H1 (cell line): Measurements from ENCODE around the gene SIGLEC12. TPM values are rescaled to one million over a fixed set of nuclear protein-coding genes. Genes with fewer than 3 reads are reported as not detected.

Experiments used
- CTCF ChIA-PET: fragments of 300-600 bp; sonication (Branson Sonifier 250); formaldehyde crosslinking; loops from one replicate; lab custom pipeline; 2021; ENCODE audit not compliant: partially characterized antibody; lab: Charles Lee
- POLR2A ChIA-PET: fragments of 300-600 bp; sonication (Branson Sonifier 250); formaldehyde crosslinking; loops from one replicate; lab custom pipeline; 2021; ENCODE audit warnings: inconsistent platforms; ENCODE audit not compliant: partially characterized antibody; lab: Charles Lee
- DNase-seq, 2 experiments: peaks; one replicate each; pipeline versions ENCODE4 v3.0.0 to v3.0.0-alpha.2; 2010 to 2022; ENCODE audit warnings: low spot score in 2 of 2, low read depth in 1 of 2, mixed read lengths in 1 of 2
- FAIRE-seq: peaks from 2 replicates; lab custom pipeline; 2011; peaks lifted over from hg19 to GRCh38; lab: Jason Lieb, UNC
- H2AFZ ChIP-seq: 2 replicates; pipeline ENCODE4 v1.8.1; 2012; ENCODE audit warnings: low read length, inconsistent platforms
- H2AK5ac ChIP-seq: 2 replicates; pipeline ENCODE4 v1.6.1; 2013; ENCODE audit warnings: low read depth, low read length
- H2BK120ac ChIP-seq: replicated peaks from 2 replicates; pipeline ENCODE3; 2013; ENCODE audit warnings: low read depth, low read length, inconsistent platforms
- H2BK12ac ChIP-seq: 2 replicates; pipeline ENCODE4 v1.6.1; 2013; ENCODE audit warnings: low read depth, low read length
- H2BK15ac ChIP-seq: 2 replicates; pipeline ENCODE4 v1.6.1; 2013; ENCODE audit warnings: low read length
- H2BK20ac ChIP-seq: 2 replicates; pipeline ENCODE4 v1.6.1; 2013; ENCODE audit warnings: low read length
- H2BK5ac ChIP-seq: 2 replicates; pipeline ENCODE4 v1.6.1; 2013; ENCODE audit warnings: low read depth, low read length
- H3K14ac ChIP-seq: 2 replicates; pipeline ENCODE4 v1.6.1; 2013; ENCODE audit warnings: inconsistent platforms; ENCODE audit not compliant: insufficient read length
- H3K18ac ChIP-seq: 2 replicates; pipeline ENCODE4 v1.6.1; 2013; ENCODE audit warnings: low read length; ENCODE audit errors: extremely low read depth
- H3K23ac ChIP-seq: 2 replicates; pipeline ENCODE4 v1.6.1; 2013; ENCODE audit warnings: inconsistent platforms; ENCODE audit not compliant: insufficient read length
- H3K23me2 ChIP-seq: 2 replicates; pipeline ENCODE4 v1.6.1; 2013; ENCODE audit warnings: low read depth, low read length
- H3K27ac ChIP-seq: 2 replicates; pipeline ENCODE4 v1.6.1; 2011; ENCODE audit warnings: low read depth, low read length, inconsistent platforms
- H3K27me3 ChIP-seq, 4 experiments: replicated peaks in 1 of 4; 1 replicate in 1 of 4; 2 replicates in 3 of 4; pipeline versions ENCODE4 v1.6.1 to v1.8.1; 2011 to 2013; ENCODE audit warnings: low read length in 3 of 4, mild to moderate bottlenecking in 3 of 4, inconsistent platforms in 2 of 4, mixed read lengths in 2 of 4, moderate library complexity in 1 of 4; ENCODE audit not compliant: control insufficient read depth in 3 of 4, insufficient read depth in 3 of 4; ENCODE audit errors: extremely low read depth in 1 of 4
- H3K36me3 ChIP-seq, 4 experiments: 2 replicates each; pipeline versions ENCODE4 v1.6.1 to v1.8.1; 2011 to 2013; ENCODE audit warnings: mild to moderate bottlenecking in 4 of 4, low read length in 3 of 4, moderate library complexity in 2 of 4, control low read depth in 1 of 4, inconsistent platforms in 1 of 4; ENCODE audit not compliant: insufficient read depth in 4 of 4, control insufficient read depth in 2 of 4
- H3K4ac ChIP-seq: replicated peaks from 2 replicates; pipeline ENCODE3; 2013; ENCODE audit warnings: low read length, low read depth, mixed read lengths, inconsistent platforms; ENCODE audit not compliant: insufficient read length
- H3K4me1 ChIP-seq, 4 experiments: replicated peaks in 1 of 4; 1 replicate in 1 of 4; 2 replicates in 3 of 4; pipeline versions ENCODE4 v1.6.1 to v1.8.1; 2011 to 2013; ENCODE audit warnings: low read length in 3 of 4, inconsistent platforms in 2 of 4, mixed read lengths in 1 of 4; ENCODE audit not compliant: insufficient read depth in 4 of 4, control insufficient read depth in 3 of 4
- H3K4me2 ChIP-seq, 2 experiments: 2 replicates each; pipeline versions ENCODE4 v1.6.1 to v1.8.1; 2011 to 2013; ENCODE audit warnings: low read depth in 2 of 2, low read length in 2 of 2, control low read depth in 1 of 2, inconsistent platforms in 1 of 2, mild to moderate bottlenecking in 1 of 2; ENCODE audit not compliant: insufficient read depth in 1 of 2
- H3K4me3 ChIP-seq, 4 experiments: fragments of 200-600, 300-600 bp in 1 of 4; sonication (generic), shearing (Covaris generic), sonication (Bioruptor Twin) in 1 of 4; 2 replicates each; pipeline versions ENCODE4 v1.5.1 to v1.8.1; 2011 to 2016; ENCODE audit warnings: low read length in 4 of 4, low read depth in 3 of 4, control low read depth in 2 of 4, inconsistent platforms in 2 of 4, mild to moderate bottlenecking in 2 of 4, mixed read lengths in 1 of 4, moderate library complexity in 1 of 4; ENCODE audit not compliant: insufficient read depth in 2 of 4; ENCODE audit errors: extremely low read depth in 1 of 4
- H3K56ac ChIP-seq: replicated peaks from 2 replicates; pipeline ENCODE3; 2013; ENCODE audit warnings: low read depth, mild to moderate bottlenecking, mixed read lengths, low read length, inconsistent platforms; ENCODE audit not compliant: insufficient read length
- H3K79me1 ChIP-seq: 2 replicates; pipeline ENCODE4 v1.6.1; 2013; ENCODE audit warnings: low read depth, low read length, control low read depth
- H3K79me2 ChIP-seq, 2 experiments: 2 replicates each; pipeline versions ENCODE4 v1.6.1 to v1.8.1; 2012 to 2013; ENCODE audit warnings: low read length in 2 of 2, mild to moderate bottlenecking in 2 of 2, inconsistent platforms in 1 of 2; ENCODE audit not compliant: insufficient read depth in 2 of 2, control insufficient read depth in 1 of 2
- H3K9ac ChIP-seq, 4 experiments: replicated peaks in 1 of 4; 1 replicate in 1 of 4; 2 replicates in 3 of 4; pipeline versions ENCODE4 v1.6.1 to v1.8.1; 2011 to 2013; ENCODE audit warnings: low read depth in 3 of 4, low read length in 3 of 4, control low read depth in 2 of 4, mild to moderate bottlenecking in 2 of 4, moderate library complexity in 2 of 4, inconsistent platforms in 1 of 4; ENCODE audit errors: extremely low read depth in 1 of 4
- H3K9me3 ChIP-seq, 2 experiments: 2 replicates each; pipeline versions ENCODE4 v1.6.1 to v1.8.1; 2012 to 2013; ENCODE audit warnings: mild to moderate bottlenecking in 2 of 2, moderate library complexity in 2 of 2, control low read depth in 1 of 2, inconsistent platforms in 1 of 2, low read depth in 1 of 2, low read length in 1 of 2, mixed read lengths in 1 of 2; ENCODE audit not compliant: insufficient read depth in 2 of 2
- H4K20me1 ChIP-seq, 2 experiments: replicated peaks in 1 of 2; 2 replicates each; pipeline versions ENCODE3 to v1.8.1; 2011 to 2013; ENCODE audit warnings: inconsistent platforms in 2 of 2, low read length in 2 of 2, mild to moderate bottlenecking in 1 of 2; ENCODE audit not compliant: insufficient read depth in 2 of 2, control insufficient read depth in 1 of 2
- H4K5ac ChIP-seq: 2 replicates; pipeline ENCODE4 v1.6.1; 2013; ENCODE audit warnings: low read length, low read depth, mixed read lengths, inconsistent platforms; ENCODE audit not compliant: insufficient read length
- H4K8ac ChIP-seq: 2 replicates; pipeline ENCODE4 v1.8.0; 2013; ENCODE audit warnings: mild to moderate bottlenecking, moderate library complexity, low read length, inconsistent platforms; ENCODE audit not compliant: insufficient read depth; ENCODE audit errors: extremely low read depth
- H4K91ac ChIP-seq: replicated peaks from 2 replicates; pipeline ENCODE3; 2013; ENCODE audit warnings: low read length, mixed read lengths, inconsistent platforms; ENCODE audit not compliant: insufficient read length
- BCL11A ChIP-seq, 2 experiments: IDR thresholded peaks; one replicate each; pipeline ENCODE4 v1.6.1; 2011; ENCODE audit warnings: low read depth in 2 of 2, low read length in 2 of 2, mild to moderate bottlenecking in 2 of 2
- BRCA1 ChIP-seq: IDR thresholded peaks from 2 replicates; pipeline ENCODE4 v1.6.1; 2012; ENCODE audit warnings: low read depth, low read length, improper control_type of control experiment
- CBX5 ChIP-seq: fragments of 300-800, 300-1000 bp; sonication (generic); IDR thresholded peaks from 2 replicates; pipeline ENCODE4 v1.7.1; 2016; ENCODE audit warnings: antibody characterized with exemption, low read length, low read depth
- CBX8 ChIP-seq: fragments of 300-800, 300-1000 bp; sonication (generic); IDR thresholded peaks from 2 replicates; pipeline ENCODE4 v1.7.1; 2016; ENCODE audit warnings: low read depth, low read length, borderline replicate concordance
- CREB1 ChIP-seq: IDR thresholded peaks from 2 replicates; pipeline ENCODE4 v1.6.1; 2012; ENCODE audit warnings: inconsistent platforms
- CTBP2 ChIP-seq: IDR thresholded peaks from 2 replicates; pipeline ENCODE4 v1.7.0; 2011; ENCODE audit warnings: borderline replicate concordance, mild to moderate bottlenecking, moderate library complexity, mixed read lengths, low read length; ENCODE audit not compliant: insufficient read depth, insufficient read length
- EGR1 ChIP-seq: IDR thresholded peaks from 2 replicates; pipeline ENCODE4 v1.6.1; 2011; ENCODE audit warnings: low read depth, low read length, borderline replicate concordance
- HDAC2 ChIP-seq, 2 experiments: fragments of 300-600 bp in 1 of 2; sonication (generic) in 1 of 2; IDR thresholded peaks; 2 replicates each; pipeline ENCODE4 v1.6.1; 2011 to 2012; ENCODE audit warnings: low read depth in 2 of 2, low read length in 2 of 2, mild to moderate bottlenecking in 2 of 2, moderate library complexity in 2 of 2, borderline replicate concordance in 1 of 2, inconsistent platforms in 1 of 2
- MAFK ChIP-seq: IDR thresholded peaks from 2 replicates; pipeline ENCODE4 v1.6.1; 2012; ENCODE audit warnings: low read depth, mild to moderate bottlenecking, improper control_type of control experiment, low read length
- RFX5 ChIP-seq: IDR thresholded peaks from 2 replicates; pipeline ENCODE4 v1.6.1; 2011; ENCODE audit warnings: low read depth, low read length, improper control_type of control experiment, borderline replicate concordance
- SP2 ChIP-seq: IDR thresholded peaks from 2 replicates; pipeline ENCODE4 v1.6.1; 2012; ENCODE audit warnings: mild to moderate bottlenecking, low read length, inconsistent platforms
- SRF ChIP-seq: IDR thresholded peaks from 2 replicates; pipeline ENCODE4 v1.6.1; 2011; ENCODE audit warnings: mild to moderate bottlenecking, low read depth, low read length, moderate library complexity
- ZNF274 ChIP-seq: IDR thresholded peaks from 2 replicates; pipeline ENCODE4 v1.7.0; 2012; ENCODE audit warnings: low read length, borderline replicate concordance; ENCODE audit errors: extremely low read depth
- WGBS, 2 experiments: shearing (Covaris generic) in 1 of 2; methylation state at CpG; one replicate each; pipeline versions ENCODE4 v1.1.6 to v1.1.7; 2013 to 2015; ENCODE audit warnings: low lambda C conversion rate in 2 of 2, mixed read lengths in 2 of 2, inconsistent platforms in 1 of 2, low coverage in 1 of 2, missing lambda C conversion rate in 1 of 2; ENCODE audit not compliant: insufficient replicate concordance in 2 of 2, insufficient coverage in 1 of 2, insufficient read length in 1 of 2; ENCODE audit errors: extremely low coverage in 1 of 2, missing lambda C conversion rate in 1 of 2; 5-methylcytosine and 5-hydroxymethylcytosine counted together
- polyA plus RNA-seq, 7 experiments: library from polyadenylated mRNA; depleted of rRNA in 3 of 7; stranded (reverse) in 5 of 7; unstranded in 2 of 7; fragments of >200 nt in 5 of 7; fragments of 200-250 nt in 2 of 7; gene quantifications; 1 replicate in 5 of 7; 2 replicates in 1 of 7; 4 replicates in 1 of 7; pipeline versions ENCODE4 v1.2.1 to v1.2.3, GENCODE V29; 2011 to 2013; ENCODE audit warnings: missing spikeins in 2 of 7, mixed read lengths in 2 of 7
- total RNA-seq: library from RNA; stranded (reverse); fragmentation: NEBNext Ultra II Directional; extraction: Animal tissue kit (Norgen Biotek cat#: 25700); gene quantifications from 2 replicates; pipeline ENCODE4 v1.2.1, GENCODE V29; 2021

Gene SIGLEC12
- total and polyA plus RNA-seq, 2 of the 8 experiments (the other 6 are each of a cell fraction or from before 2014, with no cell fraction given) = not detected

GRCh38 chr19:51457351-51458013, 44.1 kb downstream of the SIGLEC12 start:
- Histone ChIP-seq H3K4me3 (no peak overlapping the region), H3K14ac (no peak overlapping the region), H3K9me3 (peaks cover 32 to 51% of the 10 kb centered on the region in 2 experiments; a peak in 3 of 4 replicates), H3K4me2 (no peak overlapping the region), H4K8ac (no peak overlapping the region), H3K23ac (no peak overlapping the region), H2BK12ac (no peak overlapping the region), H3K18ac (no peak overlapping the region), H2AK5ac (no peak overlapping the region), H2BK120ac (no peak overlapping the region), H3K79me1 (no peaks in the 10 kb centered on the region), H3K4ac (no peak overlapping the region), H3K23me2 (peaks cover 5% of the 10 kb centered on the region; the same call in 1 of the 2 replicates), H2AFZ (no peak overlapping the region), H2BK20ac (no peak overlapping the region), H4K5ac (no peak overlapping the region), H3K4me1 (peaks cover 0 to 3% (median 0%) of the 10 kb centered on the region in 4 experiments; a peak in 1 of 7 replicates), H3K27me3 (no peaks in the 10 kb centered on the region), H2BK15ac (no peak overlapping the region), H3K79me2 (no peaks in the 10 kb centered on the region), H3K36me3 (no peaks in the 10 kb centered on the region), H3K56ac (no peak overlapping the region), H3K27ac (no peak overlapping the region), H4K91ac (no peak overlapping the region), H2BK5ac (no peak overlapping the region), H4K20me1 (no peaks in the 10 kb centered on the region), H3K9ac (no peak overlapping the region)
- WGBS, 2 experiments = 83% methylated on average over 9 of the region's 11 CpGs; no CpG with 5 or more reads in 1 of the 2 experiments
- FAIRE-seq (no peak), DNase-seq (no peak)
- POLR2A ChIA-PET = interaction anchor here (0.6 kb wide), 1 partner anchor 114 kb away, joined by 4 read pairs; the partner anchor contains the start of gene ZNF175
- CTCF ChIA-PET = interaction anchor here (0.6 to 0.9 kb wide), 3 partner anchors 16 to 148 kb away, joined by 3 to 4 read pairs (median 3); no protein-coding TSS in a partner anchor
- TF ChIP-seq CREB1 = no peak
- TF ChIP-seq EGR1 = no peak
- no peak for TF ChIP-seq SRF
- TF ChIP-seq BCL11A (IDR thresholded peaks at IDR 0.05; ENCODE audit: low read depth in 2 of 2, low read length in 2 of 2) = no peak
- no peak for TF ChIP-seq BRCA1
- TF ChIP-seq RFX5 = no peak
- no peak for TF ChIP-seq CTBP2
- no peak for TF ChIP-seq HDAC2 (IDR thresholded peaks at IDR 0.05; ENCODE audit: borderline replicate concordance in 1 of 2, low read depth in 2 of 2, low read length in 2 of 2)
- TF ChIP-seq ZNF274 = no peak
- TF ChIP-seq MAFK = no peak
- no peak for TF ChIP-seq CBX5
- no peak for TF ChIP-seq SP2
- TF ChIP-seq CBX8 = no peak
